ENCODE measurements around the gene SPTBN4. TPM values are rescaled to one million over a fixed set of nuclear protein-coding genes. Genes with fewer than 3 reads are reported as not detected.
"Not testable (repeated sequence)": the region's sequence is repeated elsewhere in the genome, so short reads cannot be mapped to it uniquely, and the experiment has no call there.

SPTBN4 gene
- total RNA-seq, 1 experiment from 2014 or later = 0.82 TPM

- TF ChIP-seq, protein P1, sequence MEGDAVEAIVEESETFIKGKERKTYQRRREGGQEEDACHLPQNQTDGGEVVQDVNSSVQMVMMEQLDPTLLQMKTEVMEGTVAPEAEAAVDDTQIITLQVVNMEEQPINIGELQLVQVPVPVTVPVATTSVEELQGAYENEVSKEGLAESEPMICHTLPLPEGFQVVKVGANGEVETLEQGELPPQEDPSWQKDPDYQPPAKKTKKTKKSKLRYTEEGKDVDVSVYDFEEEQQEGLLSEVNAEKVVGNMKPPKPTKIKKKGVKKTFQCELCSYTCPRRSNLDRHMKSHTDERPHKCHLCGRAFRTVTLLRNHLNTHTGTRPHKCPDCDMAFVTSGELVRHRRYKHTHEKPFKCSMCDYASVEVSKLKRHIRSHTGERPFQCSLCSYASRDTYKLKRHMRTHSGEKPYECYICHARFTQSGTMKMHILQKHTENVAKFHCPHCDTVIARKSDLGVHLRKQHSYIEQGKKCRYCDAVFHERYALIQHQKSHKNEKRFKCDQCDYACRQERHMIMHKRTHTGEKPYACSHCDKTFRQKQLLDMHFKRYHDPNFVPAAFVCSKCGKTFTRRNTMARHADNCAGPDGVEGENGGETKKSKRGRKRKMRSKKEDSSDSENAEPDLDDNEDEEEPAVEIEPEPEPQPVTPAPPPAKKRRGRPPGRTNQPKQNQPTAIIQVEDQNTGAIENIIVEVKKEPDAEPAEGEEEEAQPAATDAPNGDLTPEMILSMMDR (IDR thresholded peaks at IDR 0.05; ENCODE audit: insufficient read depth in 1 of 2, low read depth in 1 of 2, low read length in 1 of 2, severe bottlenecking in 1 of 2, unreplicated experiment in 1 of 2) = no peak
- no peaks in the 10 kb centered on the region for H3K27me3 Mint-ChIP-seq (ENCODE audit: insufficient read depth, unreplicated experiment)
- H3K4me3 ChIP-seq (ENCODE audit: low read depth, low read length) = no peak overlapping the region
- ChIA-PET CTCF (interaction anchor here (0.6 to 2.7 kb wide), 10 partner anchors 10 to 150 kb away, joined by 3 to 34 read pairs (median 8); partner anchors contain the start of genes BLVRB, PRX and SERTAD1), POLR2A (interaction anchor here (0.5 to 2.1 kb wide), 12 partner anchors 8 to 343 kb away, joined by 3 to 26 read pairs (median 8); partner anchors contain the start of genes BLVRB, SERTAD1, SERTAD3 and SPTBN4)
- H3K36me3 ChIP-seq (ENCODE audit: control insufficient read depth, insufficient read depth, low read length) = peaks cover 3% of the 10 kb centered on the region
- no peaks in the 10 kb centered on the region for H3K9me3 Mint-ChIP-seq (ENCODE audit: unreplicated experiment)
- H3K27ac Mint-ChIP-seq (ENCODE audit: unreplicated experiment) = peak overlapping the region; percentile 84
- no peaks in the 10 kb centered on the region for H3K27me3 ChIP-seq (replicated peaks; ENCODE audit: control insufficient read depth, insufficient read depth, low read length)
- BruUV-seq (replicated peaks) = no TSS peak
- intact Hi-C loops (cut with micrococcal nuclease; ENCODE audit: unreplicated experiment) = loop anchor here (1.0 kb wide), 1 partner anchor 11 kb away; no protein-coding TSS in a partner anchor
- H3K36me3 Mint-ChIP-seq (ENCODE audit: insufficient read depth, unreplicated experiment) = peaks cover 39% of the 10 kb centered on the region
- peak overlapping the region; percentile 55 for H3K4me3 Mint-ChIP-seq (ENCODE audit: unreplicated experiment)
- peaks cover 17% of the 10 kb centered on the region for H3K4me1 Mint-ChIP-seq (ENCODE audit: low read depth, unreplicated experiment)
- H3K9me3 ChIP-seq = no peaks in the 10 kb centered on the region
- peak; percentile 69 to 77 for DNase-seq
- H3K4me1 ChIP-seq = peaks cover 18% of the 10 kb centered on the region
Measured at GRCh38 chr19:40453151-40453735, 13.6 kb upstream of the SPTBN4 start.

- DNase-seq; H3K27me3 ChIP-seq (replicated peaks; ENCODE audit: control insufficient read depth, insufficient read depth, low read length); H3K27me3 Mint-ChIP-seq (ENCODE audit: insufficient read depth, unreplicated experiment); H3K9me3 ChIP-seq; H3K36me3 ChIP-seq (ENCODE audit: control insufficient read depth, insufficient read depth, low read length); H3K4me3 ChIP-seq (ENCODE audit: low read depth, low read length); H3K4me3 Mint-ChIP-seq (ENCODE audit: unreplicated experiment); H3K9me3 Mint-ChIP-seq (ENCODE audit: unreplicated experiment); BruUV-seq (replicated peaks): not testable (repeated sequence)
- ChIA-PET CTCF (interaction anchor here (0.6 to 2.7 kb wide), 9 partner anchors 11 to 150 kb away, joined by 3 to 34 read pairs (median 7); partner anchors contain the start of genes BLVRB, PRX and SERTAD1), POLR2A (interaction anchor here (0.5 to 2.1 kb wide), 10 partner anchors 9 to 169 kb away, joined by 3 to 26 read pairs (median 10); partner anchors contain the start of genes BLVRB, SERTAD1, SERTAD3 and SPTBN4)
- Mint-ChIP-seq H3K4me1 (ENCODE audit: low read depth, unreplicated experiment) (peaks cover 17% of the 10 kb centered on the region), H3K27ac (ENCODE audit: unreplicated experiment) (peak overlapping the region; percentile 84), H3K36me3 (ENCODE audit: insufficient read depth, unreplicated experiment) (peaks cover 39% of the 10 kb centered on the region)
- peaks cover 18% of the 10 kb centered on the region for H3K4me1 ChIP-seq
- intact Hi-C loops (cut with micrococcal nuclease; ENCODE audit: unreplicated experiment) = loop anchor here (1.0 kb wide), 1 partner anchor 10 kb away; no protein-coding TSS in a partner anchor
Measured at GRCh38 chr19:40453943-40454342, 12.9 kb upstream of the SPTBN4 start.

DNA sequence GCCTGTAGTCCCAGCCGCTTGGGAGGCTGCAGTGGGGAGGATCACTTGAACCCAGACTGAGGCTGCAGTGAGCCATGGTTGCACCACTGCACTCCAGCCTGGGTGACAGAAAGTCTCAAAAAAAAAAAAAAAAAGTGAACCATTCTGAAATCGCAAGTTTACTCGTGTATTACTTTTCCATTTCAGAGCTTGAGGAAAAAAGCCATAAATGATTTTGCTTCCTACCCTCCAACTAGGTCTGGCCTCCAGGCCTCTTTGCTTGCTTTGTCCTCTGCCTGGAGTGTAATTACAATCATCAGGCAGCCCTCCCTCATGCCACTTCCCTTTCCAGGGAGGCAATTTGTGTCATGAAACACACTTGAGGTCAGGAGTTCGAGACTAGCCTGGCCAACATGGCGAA lies 9.8 kb upstream of the SPTBN4 start:
- Mint-ChIP-seq H3K4me3 (ENCODE audit: unreplicated experiment) (no peak overlapping the region), H3K4me1 (ENCODE audit: low read depth, unreplicated experiment) (peaks cover 12% of the 10 kb centered on the region), H3K36me3 (ENCODE audit: insufficient read depth, unreplicated experiment) (peaks cover 27% of the 10 kb centered on the region), H3K9me3 (ENCODE audit: unreplicated experiment) (no peaks in the 10 kb centered on the region), H3K27ac (ENCODE audit: unreplicated experiment) (no peak overlapping the region), H3K27me3 (ENCODE audit: insufficient read depth, unreplicated experiment) (no peaks in the 10 kb centered on the region)
- intact Hi-C loops (cut with micrococcal nuclease; ENCODE audit: unreplicated experiment) = no loop called here
- Histone ChIP-seq H3K27me3 (replicated peaks; ENCODE audit: control insufficient read depth, insufficient read depth, low read length) (no peaks in the 10 kb centered on the region), H3K36me3 (ENCODE audit: control insufficient read depth, insufficient read depth, low read length) (no peaks in the 10 kb centered on the region; the same call in 1 of the 2 replicates), H3K4me3 (ENCODE audit: low read depth, low read length) (no peak overlapping the region), H3K4me1 (peaks cover 18% of the 10 kb centered on the region), H3K9me3 (no peaks in the 10 kb centered on the region)
- no peak for DNase-seq
- ChIA-PET POLR2A (interaction anchor here (0.6 kb wide), 1 partner anchor 49 kb away, joined by 3 read pairs; no protein-coding TSS in a partner anchor), CTCF (no interaction called here)
- no TSS peak for BruUV-seq (replicated peaks)
- TF ChIP-seq, protein P1 (IDR thresholded peaks at IDR 0.05; ENCODE audit: insufficient read depth in 1 of 2, low read depth in 1 of 2, low read length in 1 of 2, severe bottlenecking in 1 of 2, unreplicated experiment in 1 of 2) = no peak
